Stimulated activated CD4-positive, alpha-beta T cell treated with anti-CD3 and anti-CD28 coated beads, Interleukin-12 subunit alpha, Interleukin-12 subunit beta, amount 100 ng/mL, for 48 hours (primary cell): Measurements from ENCODE around the gene CANT1.
"Not testable (repeated sequence)": the region's sequence is repeated elsewhere in the genome, so short reads cannot be mapped to it uniquely, and the experiment has no call there.

ENCODE experiments used
- DNase-seq, 3 donors: peaks; one replicate each; pipeline ENCODE4 v3.0.0-alpha.2; 2020; ENCODE audit warnings: low read depth in 2 of 3, low spot score in 1 of 3

The CANT1 gene

DNA sequence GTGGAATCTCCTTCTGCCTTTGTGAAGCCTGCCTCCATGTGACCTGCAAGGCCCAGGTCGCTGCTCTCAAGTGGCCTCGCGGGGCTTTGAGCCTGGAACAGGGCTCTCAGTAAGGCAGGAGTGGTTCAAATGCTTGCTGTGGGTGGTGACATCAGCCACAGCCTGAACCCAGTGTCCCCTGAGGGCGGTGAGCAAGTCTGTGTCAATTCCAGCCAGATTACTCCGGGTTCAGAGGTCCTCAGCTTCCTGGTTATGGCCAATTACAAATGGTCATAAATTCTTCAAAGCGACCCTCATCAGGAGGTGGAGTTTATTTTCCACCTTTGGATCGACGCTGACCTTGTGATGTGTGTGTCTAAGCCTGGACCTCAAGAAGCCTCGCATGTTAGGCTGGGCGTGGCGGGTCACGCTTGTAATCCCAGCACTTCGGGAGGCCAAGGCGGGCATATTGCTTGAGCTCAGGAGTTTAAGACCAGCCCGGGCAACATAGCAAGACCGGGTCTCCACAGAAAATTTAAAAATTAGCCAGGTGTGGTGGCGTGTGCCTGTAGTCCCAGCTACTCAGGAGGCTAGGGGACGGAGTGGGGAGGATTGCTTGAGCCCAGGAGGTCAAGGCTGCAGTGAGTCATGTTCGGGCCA lies 47.1 kb downstream of the CANT1 start:
- DNase-seq = no peak

- no peak for DNase-seq
Observed at GRCh38 chr17:78961571-78961970, 48.0 kb downstream of the CANT1 start.

DNA sequence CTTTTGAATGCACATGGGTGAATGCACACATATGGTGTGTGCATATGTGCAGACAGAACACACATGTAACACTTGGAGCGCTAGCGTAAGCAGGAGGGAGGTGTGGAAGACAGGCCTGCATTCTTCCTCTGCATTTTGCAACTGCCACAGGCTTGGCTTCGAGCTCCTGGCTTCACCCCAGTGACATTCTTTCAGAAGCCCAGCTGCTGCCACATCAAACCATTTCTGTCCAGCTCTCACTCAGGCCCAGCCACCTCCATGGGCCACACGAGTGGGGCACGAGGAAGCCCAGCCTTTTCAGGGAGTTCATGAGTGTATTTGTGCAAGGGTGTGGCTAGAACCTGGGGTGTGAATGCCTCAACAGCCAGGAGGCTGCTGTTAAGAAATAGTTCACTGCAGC lies 48.6 kb downstream of the CANT1 start:
- DNase-seq = no peak

DNA sequence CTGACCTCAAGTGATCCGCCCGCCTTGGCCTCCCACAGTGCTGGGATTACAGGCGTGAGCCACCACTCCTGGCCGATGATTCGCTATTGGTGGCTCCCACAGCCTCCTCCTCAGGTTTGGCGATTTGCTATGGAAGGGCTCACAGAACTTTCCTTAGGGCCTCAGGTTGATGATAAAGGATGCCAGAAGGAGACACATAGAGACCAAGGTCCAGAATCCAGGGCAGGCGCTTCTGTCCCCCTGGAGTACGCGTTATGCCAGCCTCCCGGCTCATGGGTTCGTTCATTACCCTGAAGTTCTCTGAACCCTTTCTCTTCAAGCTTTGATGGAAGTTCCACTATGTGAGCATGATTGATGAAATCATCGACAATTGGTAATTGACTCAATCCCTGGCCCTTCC lies 49.8 kb downstream of the CANT1 start:
- no peak for DNase-seq

DNA sequence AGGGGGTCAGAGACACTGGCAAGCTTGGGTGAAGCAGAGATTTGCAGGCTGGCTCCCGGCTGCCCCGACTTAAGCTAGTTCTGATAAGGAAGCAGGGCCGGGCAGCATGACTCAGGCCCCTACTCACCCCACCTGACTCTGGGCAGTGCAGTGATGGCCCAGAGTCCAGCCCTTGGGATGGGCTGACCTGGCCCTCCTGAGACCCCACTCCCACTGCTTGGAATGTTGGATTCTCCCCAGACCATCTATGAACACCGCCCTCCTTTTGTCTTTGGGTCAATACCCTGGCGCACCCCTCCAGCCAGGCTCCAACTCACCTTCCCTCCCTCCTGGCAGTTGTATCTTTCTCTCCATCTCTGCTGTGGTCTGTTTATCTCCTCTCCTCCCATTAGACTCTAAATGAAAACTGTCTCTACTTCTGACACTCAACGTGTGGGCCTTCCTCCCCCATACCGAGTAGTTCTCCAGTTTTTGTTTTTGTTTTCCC lies 50.9 kb downstream of the CANT1 start:
- no peak for DNase-seq

- DNase-seq = no peak
Observed at GRCh38 chr17:78957128-78957527, 52.4 kb downstream of the CANT1 start.

DNA sequence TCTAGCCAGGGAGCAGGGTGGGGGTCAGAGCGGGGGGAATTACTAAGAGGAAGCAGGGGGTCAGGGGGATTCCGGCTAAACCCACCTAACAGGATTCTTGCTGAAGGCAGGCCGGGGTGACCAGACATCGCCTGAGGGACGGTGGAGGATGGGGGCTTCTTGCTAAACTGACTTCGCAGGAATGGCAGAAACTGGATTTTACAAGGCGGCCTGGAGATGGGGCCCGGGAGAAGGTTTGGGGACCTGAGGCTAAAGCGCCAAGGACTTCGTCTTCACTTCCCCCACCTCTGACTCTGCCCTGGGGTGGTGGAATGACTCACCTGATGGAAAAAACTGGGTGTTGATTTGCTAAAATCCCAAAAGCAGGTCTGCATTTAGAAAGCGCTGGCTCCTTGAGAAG lies 53.3 kb downstream of the CANT1 start:
- no peak for DNase-seq

- no peak for DNase-seq
Observed at GRCh38 chr17:78954684-78955083, 54.9 kb downstream of the CANT1 start.

- no peak for DNase-seq
Observed at GRCh38 chr17:78953356-78954350, 55.9 kb downstream of the CANT1 start.

- no peak for DNase-seq
Observed at GRCh38 chr17:78952706-78953105, 56.9 kb downstream of the CANT1 start.

DNA sequence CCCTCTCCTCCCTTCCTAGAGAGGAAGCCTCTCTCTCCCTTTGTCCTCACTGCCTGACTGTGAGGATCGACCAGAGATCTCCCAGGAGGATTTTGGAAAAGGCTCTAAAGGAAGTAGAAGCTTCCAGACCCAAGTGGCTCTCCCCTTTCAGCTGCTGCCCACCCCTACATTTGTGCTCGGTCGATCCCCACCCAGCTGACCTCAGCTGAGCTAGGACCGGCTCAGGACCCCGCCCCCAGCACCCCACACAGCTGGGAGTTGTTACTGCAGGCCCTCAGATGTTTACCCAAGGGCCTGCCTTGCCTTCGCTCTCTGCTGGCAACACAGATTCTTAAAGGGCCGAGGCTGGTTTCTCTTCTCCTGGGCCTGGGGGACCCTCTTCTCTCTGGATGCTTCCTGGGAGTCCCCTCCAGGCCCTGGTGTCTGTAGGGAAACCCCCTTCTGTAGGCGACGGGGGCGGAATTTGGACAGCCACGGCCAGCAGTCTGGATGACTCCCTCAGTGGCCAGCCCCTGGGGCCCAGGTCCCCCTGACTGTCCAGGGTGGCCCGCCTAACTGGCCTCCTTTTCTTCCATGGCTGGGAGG lies 57.5 kb downstream of the CANT1 start:
- no peak for DNase-seq

- no peak for DNase-seq
Observed at GRCh38 chr17:78950870-78951269, 58.7 kb downstream of the CANT1 start.

- no peak for DNase-seq
Observed at GRCh38 chr17:78947235-78948149, 62.1 kb downstream of the CANT1 start.

- no peak for DNase-seq
Observed at GRCh38 chr17:78946631-78947030, 62.9 kb downstream of the CANT1 start.

GRCh38 chr17:78946131-78946530 lies 63.4 kb downstream of the CANT1 start:
- no peak for DNase-seq

GRCh38 chr17:78945455-78945854 lies 64.1 kb downstream of the CANT1 start:
- not testable (repeated sequence) for DNase-seq

DNA sequence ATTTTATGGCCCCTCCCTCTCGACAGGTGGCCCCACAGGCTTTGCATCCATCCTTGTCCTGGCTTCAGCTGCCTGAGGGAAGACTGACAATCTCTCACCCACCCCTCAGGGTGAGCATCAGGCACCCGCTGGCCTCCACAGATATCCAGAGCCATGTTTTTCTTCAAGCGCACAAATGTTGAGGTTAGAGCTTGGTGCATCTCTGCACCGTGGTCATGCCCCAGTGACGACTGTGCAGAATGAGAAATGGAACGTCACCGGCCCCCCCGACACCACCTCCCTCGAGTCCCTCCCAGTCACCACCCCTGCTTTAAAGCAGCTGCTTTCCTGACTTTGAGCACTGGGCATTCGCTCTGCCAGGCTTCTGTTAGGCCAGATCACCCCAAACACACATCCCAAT lies 64.6 kb downstream of the CANT1 start:
- DNase-seq = no peak

DNA sequence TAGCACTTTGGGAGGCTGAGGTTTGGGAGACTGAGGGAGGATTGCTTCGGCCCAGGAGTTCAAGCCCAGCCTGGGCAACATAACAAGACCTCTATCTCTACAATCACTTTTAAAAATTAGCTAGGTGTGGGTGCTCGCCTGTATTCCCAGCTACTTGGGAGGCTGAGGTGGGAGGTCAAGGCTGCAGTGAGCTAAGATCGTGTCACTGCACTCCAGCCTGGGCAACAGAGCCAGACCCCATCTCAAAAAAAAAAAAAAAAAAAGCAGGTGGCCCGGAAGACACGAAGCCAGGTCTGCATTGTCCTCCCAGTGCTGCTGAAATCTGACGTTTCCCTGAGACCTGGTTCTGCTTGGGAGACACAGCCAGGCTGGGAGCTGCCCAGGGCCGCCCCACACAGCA lies 65.5 kb downstream of the CANT1 start:
- no peak for DNase-seq
